BE2C (cell line): ENCODE measurements around the gene C10orf62.

Experiments used
- DNase-seq: peaks from one replicate; pipeline ENCODE4 v3.0.0-alpha.2; 2020
- H3K27me3 ChIP-seq: fragments of 250-450 bp; sonication (Bioruptor Pico); 2 replicates; pipeline ENCODE4 v1.5.1; 2020; ENCODE audit warnings: mild to moderate bottlenecking
- H3K36me3 ChIP-seq: fragments of 250-450 bp; sonication (Bioruptor Pico); 2 replicates; pipeline ENCODE4 v1.5.1; 2020; ENCODE audit warnings: mild to moderate bottlenecking
- H3K4me1 ChIP-seq: fragments of 250-450 bp; sonication (Bioruptor Pico); 2 replicates; pipeline ENCODE4 v1.5.1; 2020
- H3K4me3 ChIP-seq: 2 replicates; pipeline ENCODE4 v1.5.1; 2011; ENCODE audit warnings: low read depth, low read length
- H3K9me3 ChIP-seq: fragments of 250-450 bp; sonication (Bioruptor Pico); 2 replicates; pipeline ENCODE4 v1.5.1; 2020
- CTCF ChIP-seq: IDR thresholded peaks from 2 replicates; pipeline ENCODE4 v1.5.1; 2012; ENCODE audit warnings: mild to moderate bottlenecking, low read depth, low read length

Gene C10orf62

GRCh38 chr10:97599272-97599619, 9.7 kb downstream of the C10orf62 start:
- DNase-seq: no peak
- Histone ChIP-seq H3K9me3 (no peaks in the 10 kb centered on the region), H3K4me1 (peaks cover 9% of the 10 kb centered on the region), H3K27me3 (no peaks in the 10 kb centered on the region), H3K36me3 (no peaks in the 10 kb centered on the region), H3K4me3 (no peak overlapping the region)
- no peak for TF ChIP-seq CTCF

DNA sequence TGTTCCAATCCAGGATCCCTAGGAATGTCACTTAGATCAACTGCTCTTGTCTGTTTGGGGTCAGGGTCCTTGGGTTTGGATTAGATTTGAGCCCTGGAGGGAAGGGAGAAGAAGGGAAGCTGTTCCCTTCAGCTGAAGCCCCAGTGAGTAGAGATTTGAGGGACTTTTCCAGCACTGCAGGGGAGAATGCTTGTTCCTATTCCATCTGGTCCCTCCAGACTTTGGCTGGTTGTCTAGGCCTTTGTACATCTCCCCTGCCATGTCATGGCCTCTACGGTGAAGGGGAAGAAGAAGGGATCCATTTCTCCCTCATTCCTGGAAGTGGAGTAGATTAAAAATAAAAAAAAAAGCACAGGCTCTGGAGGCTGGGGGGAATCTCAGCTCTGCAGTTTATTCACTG, 11.1 kb downstream of the C10orf62 start:
- no peaks in the 10 kb centered on the region for H3K27me3 ChIP-seq
- peaks cover 9% of the 10 kb centered on the region for H3K4me1 ChIP-seq
- no peaks in the 10 kb centered on the region for H3K36me3 ChIP-seq
- no peaks in the 10 kb centered on the region for H3K9me3 ChIP-seq
- DNase-seq: no peak
- no peak for TF ChIP-seq CTCF
- no peak overlapping the region for H3K4me3 ChIP-seq

DNA sequence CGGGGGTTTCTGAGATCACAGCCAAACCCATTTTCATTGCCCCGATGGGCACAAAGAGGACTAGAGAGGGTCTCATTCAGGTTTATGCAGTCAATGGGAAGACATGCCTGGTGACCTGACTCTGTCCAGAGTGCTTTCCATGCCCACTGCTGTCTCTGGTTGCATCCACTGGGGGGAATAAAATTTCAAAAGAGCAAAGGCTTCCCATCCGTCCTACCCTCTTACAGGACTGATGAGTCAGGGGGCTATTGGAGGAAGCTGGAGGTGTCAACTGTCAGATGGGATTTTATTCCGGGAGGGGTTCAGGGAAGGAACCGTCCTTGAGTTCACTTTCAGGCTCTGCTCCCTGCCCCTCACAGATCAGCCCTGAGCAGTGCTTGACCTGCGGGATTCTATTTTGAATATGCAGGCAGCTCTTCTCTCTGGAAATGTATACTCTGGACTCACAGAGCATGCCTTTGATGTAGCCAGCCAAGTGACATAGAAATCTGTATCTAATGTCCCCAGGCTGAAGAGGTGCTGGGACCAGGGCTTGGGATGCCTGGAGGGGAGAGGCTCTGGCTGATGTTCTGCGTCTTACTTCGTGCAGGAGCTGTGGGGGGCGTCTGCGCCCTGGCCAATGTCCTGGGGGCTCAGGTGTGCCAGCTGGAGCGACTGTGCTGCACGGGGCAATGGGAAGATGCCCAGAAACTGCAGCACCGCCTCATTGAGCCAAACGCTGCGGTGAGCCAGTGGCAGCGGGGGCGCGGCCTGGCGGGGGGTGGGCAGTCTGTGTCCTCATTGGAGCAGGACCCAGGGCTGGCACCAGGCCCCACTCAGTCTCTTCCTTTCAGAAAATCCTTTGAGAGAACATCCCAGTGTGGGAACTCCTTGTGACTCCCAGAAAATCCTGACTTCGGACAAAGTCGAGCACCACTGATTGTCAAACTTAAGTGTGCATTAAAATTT, 12.0 kb downstream of the C10orf62 start:
- Histone ChIP-seq H3K4me3 (no peak overlapping the region), H3K36me3 (no peaks in the 10 kb centered on the region), H3K27me3 (no peaks in the 10 kb centered on the region), H3K4me1 (peaks cover under 1% of the 10 kb centered on the region; the same call in 1 of the 2 replicates), H3K9me3 (no peaks in the 10 kb centered on the region)
- TF ChIP-seq CTCF: no peak
- DNase-seq: no peak

DNA sequence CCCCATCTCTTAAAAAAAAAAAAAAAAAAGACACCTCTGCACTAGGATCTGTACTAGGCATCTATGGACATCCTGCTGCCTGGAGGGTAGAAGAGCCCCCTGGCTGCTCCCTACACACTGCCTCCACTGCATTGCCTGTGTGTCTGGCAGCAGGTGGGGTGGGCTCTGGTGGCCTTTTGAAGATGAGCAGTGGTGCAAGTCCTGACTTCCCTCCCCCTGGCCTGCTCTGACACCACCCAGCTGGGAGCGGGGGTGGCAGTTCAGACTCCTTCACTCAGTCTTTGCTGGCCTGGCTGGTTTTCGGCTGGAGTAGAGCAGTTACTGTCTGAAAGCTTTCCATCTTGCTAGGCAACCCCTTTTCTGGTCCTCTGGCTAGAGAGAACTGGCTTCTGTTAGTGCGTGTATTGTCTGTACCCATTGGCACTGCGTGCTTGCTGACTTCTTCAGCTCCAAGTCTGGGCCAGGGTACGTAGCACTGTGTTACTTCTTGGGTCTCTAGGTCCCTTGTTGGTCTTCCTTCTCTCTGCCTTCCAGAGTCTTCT, 17.6 kb downstream of the C10orf62 start:
- DNase-seq: no peak
- no peaks in the 10 kb centered on the region for H3K4me1 ChIP-seq
- no peaks in the 10 kb centered on the region for H3K36me3 ChIP-seq
- no peaks in the 10 kb centered on the region for H3K9me3 ChIP-seq
- no peak for TF ChIP-seq CTCF
- no peaks in the 10 kb centered on the region for H3K27me3 ChIP-seq
- no peak overlapping the region for H3K4me3 ChIP-seq

DNA sequence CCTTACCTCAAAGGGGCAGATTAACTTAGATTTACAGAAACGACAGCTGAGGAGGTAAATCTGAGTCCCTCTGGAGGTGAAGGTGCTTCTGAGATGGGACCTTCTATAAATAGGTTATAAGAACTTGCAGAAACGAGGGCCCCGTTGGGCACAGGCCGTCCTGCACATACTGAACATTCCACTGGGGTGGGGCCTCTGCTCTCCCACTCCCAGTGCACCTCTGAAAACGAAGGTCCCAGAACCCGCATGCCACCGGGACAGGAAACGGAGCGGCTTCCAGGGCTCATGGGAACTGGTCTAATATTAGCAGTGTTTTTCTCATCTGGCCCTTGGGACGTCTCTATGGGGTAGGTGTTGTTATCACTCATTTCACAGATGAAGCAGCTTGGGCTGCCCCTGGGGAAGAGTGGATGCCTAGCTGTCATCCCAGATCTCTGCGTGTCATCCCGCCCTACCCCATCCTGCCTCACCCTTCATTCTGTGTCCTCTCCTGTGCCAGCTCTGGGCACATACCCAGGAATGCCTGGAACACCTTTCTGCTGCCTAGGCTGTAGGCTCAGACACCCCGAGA, 19.6 kb downstream of the C10orf62 start:
- H3K4me1 ChIP-seq: no peaks in the 10 kb centered on the region

More for the DNA sequence above, 19.6 kb downstream of the C10orf62 start:
- DNase-seq: no peak
- no peaks in the 10 kb centered on the region for H3K36me3 ChIP-seq
- H3K27me3 ChIP-seq: no peaks in the 10 kb centered on the region
- no peak for TF ChIP-seq CTCF
- no peaks in the 10 kb centered on the region for H3K9me3 ChIP-seq
- H3K4me3 ChIP-seq: no peak overlapping the region
